Endodermal cell (in vitro differentiated cells): ENCODE data around the gene MBD4. TPM values are rescaled to one million over a fixed set of nuclear protein-coding genes. Genes with fewer than 3 reads are reported as not detected.

Experiments used
- DNase-seq: peaks from one replicate; pipeline ENCODE4 v3.0.0-alpha.2; 2017
- H3K27ac ChIP-seq: 2 replicates; pipeline ENCODE4 v1.5.1; 2013; ENCODE audit warnings: mild to moderate bottlenecking, low read depth, low read length, moderate library complexity
- H3K27me3 ChIP-seq: 2 replicates; pipeline ENCODE4 v1.6.1; 2013; ENCODE audit warnings: mild to moderate bottlenecking, low read length, moderate library complexity; ENCODE audit not compliant: insufficient read depth, control insufficient read depth, poor library complexity, severe bottlenecking
- H3K36me3 ChIP-seq: 2 replicates; pipeline ENCODE4 v1.7.0; 2013; ENCODE audit warnings: mild to moderate bottlenecking, low read length, moderate library complexity; ENCODE audit not compliant: control insufficient read depth, insufficient read depth
- H3K4me1 ChIP-seq: one replicate; pipeline ENCODE4 v1.7.0; 2013; ENCODE audit warnings: low read length; ENCODE audit not compliant: control insufficient read depth, insufficient read depth
- H3K4me3 ChIP-seq: 2 replicates; pipeline ENCODE4 v1.5.1; 2013; ENCODE audit warnings: mild to moderate bottlenecking, low read length, moderate library complexity
- H3K9ac ChIP-seq: 2 replicates; pipeline ENCODE4 v1.6.1; 2013; ENCODE audit warnings: mild to moderate bottlenecking, low read length, moderate library complexity; ENCODE audit not compliant: poor library complexity, severe bottlenecking; ENCODE audit errors: extremely low read depth
- H3K9me3 ChIP-seq: 2 replicates; pipeline ENCODE4 v1.6.1; 2013; ENCODE audit warnings: mild to moderate bottlenecking, low read length, moderate library complexity; ENCODE audit not compliant: control insufficient read depth
- H3K27ac Mint-ChIP-seq: 2 replicates; pipeline ENCODE4 v1.8.0; 2020; ENCODE audit warnings: mixed read lengths
- H3K27me3 Mint-ChIP-seq: 2 replicates; pipeline ENCODE4 v1.8.0; 2021; ENCODE audit warnings: mild to moderate bottlenecking, mixed read lengths; ENCODE audit not compliant: insufficient read depth
- H3K36me3 Mint-ChIP-seq: 2 replicates; pipeline ENCODE4 v1.8.0; 2020; ENCODE audit warnings: low read depth, mixed read lengths
- H3K4me1 Mint-ChIP-seq: 2 replicates; pipeline ENCODE4 v1.8.0; 2020; ENCODE audit warnings: mixed read lengths
- H3K4me3 Mint-ChIP-seq: 2 replicates; pipeline ENCODE4 v1.8.0; 2020; ENCODE audit warnings: mild to moderate bottlenecking, moderate library complexity, mixed read lengths
- H3K9me3 Mint-ChIP-seq: 2 replicates; pipeline ENCODE4 v1.8.0; 2020; ENCODE audit warnings: mild to moderate bottlenecking, mixed read lengths
- WGBS, 2 experiments: methylation state at CpG; one replicate each; pipeline versions ENCODE4 v1.1.5 to v1.1.7; 2013; ENCODE audit warnings: missing lambda C conversion rate in 2 of 2, mixed read lengths in 1 of 2; ENCODE audit not compliant: insufficient coverage in 1 of 2, insufficient read length in 1 of 2; 5-methylcytosine and 5-hydroxymethylcytosine counted together
- total RNA-seq, 2 donors: library from RNA; stranded (reverse); fragmentation: NEBNext Ultra II Directional in 1 of 2; extraction: Animal tissue kit (Norgen Biotek cat#: 25700) in 1 of 2; gene quantifications; 2 replicates in 1 of 2; 3 replicates in 1 of 2; pipeline ENCODE4 v1.2.1, GENCODE V29; 2021
- TF ChIP-seq, protein P1 (sequence below): fragments of 200-600 bp; sonication (generic); conservative IDR thresholded peaks from 2 replicates; pipeline ENCODE4 v1.5.0; 2021; ENCODE audit warnings: antibody characterized with exemption, mild to moderate bottlenecking

MBD4 gene
- total RNA-seq, 2 donors from 2014 or later: 39.5 to 45.5 TPM

DNA sequence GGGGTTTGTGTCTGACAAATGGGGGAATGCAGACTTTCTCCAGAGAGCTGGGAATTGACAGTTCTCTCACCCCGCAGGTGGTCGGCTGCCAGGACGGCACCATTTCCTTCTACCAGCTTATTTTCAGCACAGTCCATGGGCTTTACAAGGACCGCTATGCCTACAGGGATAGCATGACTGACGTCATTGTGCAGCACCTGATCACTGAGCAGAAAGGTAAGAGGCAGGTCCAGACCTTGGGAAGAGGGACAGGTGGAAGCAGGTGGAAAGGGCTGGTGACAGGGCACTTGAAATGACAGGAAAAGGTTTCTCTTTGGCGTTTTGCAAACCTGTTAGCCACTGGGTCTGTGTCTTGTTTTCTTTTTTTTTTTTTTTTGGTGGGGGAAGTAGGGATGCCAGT, 36.8 kb upstream of the MBD4 start:
- Histone ChIP-seq H3K36me3 (peaks cover 31% of the 10 kb centered on the region), H3K9me3 (no peaks in the 10 kb centered on the region), H3K4me3 (no peak overlapping the region), H3K9ac (no peak overlapping the region), H3K27ac (no peak overlapping the region), H3K27me3 (no peaks in the 10 kb centered on the region), H3K4me1 (no peaks in the 10 kb centered on the region)
- TF ChIP-seq, protein P1, sequence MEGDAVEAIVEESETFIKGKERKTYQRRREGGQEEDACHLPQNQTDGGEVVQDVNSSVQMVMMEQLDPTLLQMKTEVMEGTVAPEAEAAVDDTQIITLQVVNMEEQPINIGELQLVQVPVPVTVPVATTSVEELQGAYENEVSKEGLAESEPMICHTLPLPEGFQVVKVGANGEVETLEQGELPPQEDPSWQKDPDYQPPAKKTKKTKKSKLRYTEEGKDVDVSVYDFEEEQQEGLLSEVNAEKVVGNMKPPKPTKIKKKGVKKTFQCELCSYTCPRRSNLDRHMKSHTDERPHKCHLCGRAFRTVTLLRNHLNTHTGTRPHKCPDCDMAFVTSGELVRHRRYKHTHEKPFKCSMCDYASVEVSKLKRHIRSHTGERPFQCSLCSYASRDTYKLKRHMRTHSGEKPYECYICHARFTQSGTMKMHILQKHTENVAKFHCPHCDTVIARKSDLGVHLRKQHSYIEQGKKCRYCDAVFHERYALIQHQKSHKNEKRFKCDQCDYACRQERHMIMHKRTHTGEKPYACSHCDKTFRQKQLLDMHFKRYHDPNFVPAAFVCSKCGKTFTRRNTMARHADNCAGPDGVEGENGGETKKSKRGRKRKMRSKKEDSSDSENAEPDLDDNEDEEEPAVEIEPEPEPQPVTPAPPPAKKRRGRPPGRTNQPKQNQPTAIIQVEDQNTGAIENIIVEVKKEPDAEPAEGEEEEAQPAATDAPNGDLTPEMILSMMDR: no peak
- Mint-ChIP-seq H3K4me1 (no peaks in the 10 kb centered on the region), H3K36me3 (peaks cover 49% of the 10 kb centered on the region), H3K9me3 (no peaks in the 10 kb centered on the region), H3K4me3 (no peak overlapping the region), H3K27me3 (no peaks in the 10 kb centered on the region), H3K27ac (no peak overlapping the region)
- DNase-seq: no peak
- 91 to 93% methylated on average over 4 to 6 of the region's 6 CpGs for WGBS, 2 experiments

DNA sequence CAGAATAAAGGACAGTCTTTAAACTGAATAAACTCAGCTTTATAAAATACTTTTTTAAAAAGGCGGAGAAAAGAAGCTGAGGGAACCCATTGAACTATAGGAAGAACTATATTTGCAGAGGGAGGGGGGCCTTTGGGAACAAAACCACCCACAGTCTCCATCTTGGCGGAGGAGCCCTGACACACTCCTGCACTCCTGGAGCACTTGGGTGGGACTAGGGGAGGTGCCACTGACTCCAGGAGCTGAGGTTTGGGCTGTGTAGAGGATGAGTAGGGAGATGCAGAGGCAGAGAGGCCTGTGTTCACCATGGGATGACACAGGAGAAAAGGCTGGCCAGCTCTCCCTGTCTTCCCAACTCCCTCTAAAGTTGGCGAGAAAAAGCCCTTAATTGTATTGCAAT, 36.1 kb upstream of the MBD4 start:
- H3K36me3 Mint-ChIP-seq: peaks cover 49% of the 10 kb centered on the region
- no peaks in the 10 kb centered on the region for H3K4me1 ChIP-seq
- H3K27me3 Mint-ChIP-seq: no peaks in the 10 kb centered on the region
- H3K27me3 ChIP-seq: no peaks in the 10 kb centered on the region
- no peak overlapping the region for H3K9ac ChIP-seq
- no peaks in the 10 kb centered on the region for H3K9me3 ChIP-seq
- no peaks in the 10 kb centered on the region for H3K4me1 Mint-ChIP-seq
- 94 to 99% methylated on average over 2 to 3 of the region's 3 CpGs for WGBS, 2 experiments
- H3K27ac ChIP-seq: no peak overlapping the region
- no peak overlapping the region for H3K4me3 ChIP-seq
- H3K27ac Mint-ChIP-seq: no peak overlapping the region
- TF ChIP-seq, protein P1: no peak
- H3K9me3 Mint-ChIP-seq: no peaks in the 10 kb centered on the region
- H3K36me3 ChIP-seq: peaks cover 30% of the 10 kb centered on the region
- DNase-seq: no peak
- no peak overlapping the region for H3K4me3 Mint-ChIP-seq

DNA sequence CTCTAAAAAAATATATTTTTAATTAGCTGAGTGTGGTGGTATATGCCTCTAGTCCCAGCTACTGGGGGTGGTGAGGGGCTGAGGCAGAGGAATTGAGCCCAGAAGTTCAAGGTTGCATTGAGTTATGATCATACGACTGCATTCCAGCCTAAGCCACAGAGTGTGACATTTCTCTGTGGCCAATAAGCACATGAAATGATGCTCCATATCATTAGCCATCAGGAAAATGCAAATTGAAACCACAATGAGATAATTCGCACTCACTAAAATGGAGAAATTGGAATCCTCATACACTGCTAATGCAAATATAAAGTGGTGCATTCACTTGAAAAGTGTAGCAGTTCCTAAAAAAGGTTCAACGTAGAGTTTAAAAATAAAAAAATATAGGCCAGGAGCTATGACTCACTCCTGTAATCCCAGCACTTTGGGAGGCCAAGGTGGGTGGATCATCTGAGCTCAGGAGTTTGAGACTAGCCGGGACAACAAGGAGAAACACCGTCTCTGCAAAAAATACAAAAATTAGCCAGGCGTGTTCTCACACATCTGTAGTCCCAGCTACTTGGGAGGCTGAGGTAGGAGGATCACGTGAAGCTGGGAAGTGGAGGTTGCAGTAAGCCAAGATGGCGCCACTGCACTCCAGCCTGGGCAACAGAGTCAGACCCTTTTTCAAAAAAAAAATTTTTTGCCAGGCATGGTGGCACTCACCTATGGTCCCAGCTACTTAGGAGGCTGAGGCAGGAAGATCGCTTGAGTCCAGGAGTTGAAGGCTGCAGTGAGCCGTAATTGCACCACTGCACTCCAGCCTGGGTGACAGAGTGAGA, 35.4 kb upstream of the MBD4 start:
- Mint-ChIP-seq H3K36me3 (peaks cover 44% of the 10 kb centered on the region), H3K4me3 (no peak overlapping the region), H3K27me3 (no peaks in the 10 kb centered on the region), H3K4me1 (no peaks in the 10 kb centered on the region), H3K9me3 (no peaks in the 10 kb centered on the region), H3K27ac (no peak overlapping the region)
- no peak overlapping the region for H3K9ac ChIP-seq
- no peaks in the 10 kb centered on the region for H3K9me3 ChIP-seq
- H3K36me3 ChIP-seq: peaks cover 24% of the 10 kb centered on the region
- TF ChIP-seq, protein P1: no peak
- 95 to 96% methylated on average over 8 to 10 of the region's 10 CpGs for WGBS, 2 experiments
- no peak for DNase-seq
- H3K27ac ChIP-seq: no peak overlapping the region
- no peak overlapping the region for H3K4me3 ChIP-seq
- H3K27me3 ChIP-seq: no peaks in the 10 kb centered on the region
- no peaks in the 10 kb centered on the region for H3K4me1 ChIP-seq
